Stimulated activated CD8-positive, alpha-beta memory T cell treated with anti-CD3 and anti-CD28 coated beads, Interleukin-2, amount 100 ng/mL, for 48 hours (primary cell): Measurements from ENCODE around the gene UBN1.
"Not testable (repeated sequence)": the region's sequence is repeated elsewhere in the genome, so short reads cannot be mapped to it uniquely, and the experiment has no call there.

Experiments
- DNase-seq, 2 donors: peaks; one replicate each; pipeline ENCODE4 v3.0.0-alpha.2; 2020; ENCODE audit warnings: low read depth in 2 of 2

UBN1 gene

GRCh38 chr16:4884209-4884608, 36.9 kb downstream of the UBN1 start:
- no peak for DNase-seq

GRCh38 chr16:4884972-4885874, 37.9 kb downstream of the UBN1 start:
- no peak for DNase-seq

GRCh38 chr16:4886151-4886550, 38.9 kb downstream of the UBN1 start:
- DNase-seq: no peak

- DNase-seq: no peak
Observed at GRCh38 chr16:4888428-4889135, 41.3 kb downstream of the UBN1 start.

- no peak for DNase-seq
Observed at GRCh38 chr16:4890026-4890425, 42.7 kb downstream of the UBN1 start.

GRCh38 chr16:4890686-4891085, 43.4 kb downstream of the UBN1 start:
- DNase-seq: no peak

- no peak for DNase-seq
Observed at GRCh38 chr16:4891097-4891885, 44.0 kb downstream of the UBN1 start.

GRCh38 chr16:4891886-4892216, 44.6 kb downstream of the UBN1 start:
- no peak for DNase-seq

- no peak for DNase-seq
Observed at GRCh38 chr16:4892361-4893102, 45.3 kb downstream of the UBN1 start.

GRCh38 chr16:4893103-4893862, 46.0 kb downstream of the UBN1 start:
- DNase-seq: no peak

- no peak for DNase-seq
Observed at GRCh38 chr16:4894276-4895150, 47.2 kb downstream of the UBN1 start.

GRCh38 chr16:4895366-4895765, 48.1 kb downstream of the UBN1 start:
- no peak for DNase-seq

- not testable (repeated sequence) for DNase-seq
Observed at GRCh38 chr16:4896761-4897160, 49.5 kb downstream of the UBN1 start.

- no peak for DNase-seq
Observed at GRCh38 chr16:4897328-4897727, 50.0 kb downstream of the UBN1 start.

GRCh38 chr16:4898811-4899473, 51.7 kb downstream of the UBN1 start:
- no peak for DNase-seq

GRCh38 chr16:4899474-4899846, 52.2 kb downstream of the UBN1 start:
- no peak for DNase-seq

GRCh38 chr16:4900036-4900435, 52.8 kb downstream of the UBN1 start:
- no peak for DNase-seq

- DNase-seq: no peak
Observed at GRCh38 chr16:4900750-4901149, 53.5 kb downstream of the UBN1 start.

GRCh38 chr16:4902038-4902437, 54.8 kb downstream of the UBN1 start:
- no peak for DNase-seq
